M059J (cell line): ENCODE data around the gene GRIN1. TPM values are rescaled to one million over a fixed set of nuclear protein-coding genes. Genes with fewer than 3 reads are reported as not detected.

Source experiments
- DNase-seq: peaks from one replicate; pipeline ENCODE4 v3.0.0-alpha.2; 2012; ENCODE audit warnings: low read depth
- total RNA-seq: library from RNA; depleted of rRNA; stranded (reverse); fragments of >200 nt; shearing (Covaris generic); gene quantifications from 2 replicates; pipeline ENCODE4 v1.2.3, GENCODE V29; 2014

The GRIN1 gene
- total RNA-seq, 1 experiment from 2014 or later, result not detected

DNA sequence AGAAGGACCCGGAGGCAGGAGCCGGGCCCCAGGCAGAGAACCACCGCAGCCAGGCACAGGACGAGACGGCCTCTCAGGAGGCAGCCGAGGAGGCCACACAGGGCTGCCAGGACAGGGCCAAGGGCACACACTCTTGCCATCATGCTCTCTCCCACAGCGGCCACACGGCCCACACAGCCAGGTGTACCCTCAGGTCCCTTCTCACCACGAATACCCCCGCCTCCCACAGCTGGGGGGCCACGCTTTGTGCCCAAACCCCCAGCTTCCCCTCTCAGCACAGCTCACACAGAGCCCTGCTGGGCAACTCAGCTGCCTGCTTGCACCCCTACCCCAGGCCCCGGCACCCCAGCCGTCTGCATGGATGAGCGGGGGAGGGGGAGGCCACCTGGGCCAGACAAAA is 54.8 kb downstream of the GRIN1 start:
- no peak for DNase-seq

DNA sequence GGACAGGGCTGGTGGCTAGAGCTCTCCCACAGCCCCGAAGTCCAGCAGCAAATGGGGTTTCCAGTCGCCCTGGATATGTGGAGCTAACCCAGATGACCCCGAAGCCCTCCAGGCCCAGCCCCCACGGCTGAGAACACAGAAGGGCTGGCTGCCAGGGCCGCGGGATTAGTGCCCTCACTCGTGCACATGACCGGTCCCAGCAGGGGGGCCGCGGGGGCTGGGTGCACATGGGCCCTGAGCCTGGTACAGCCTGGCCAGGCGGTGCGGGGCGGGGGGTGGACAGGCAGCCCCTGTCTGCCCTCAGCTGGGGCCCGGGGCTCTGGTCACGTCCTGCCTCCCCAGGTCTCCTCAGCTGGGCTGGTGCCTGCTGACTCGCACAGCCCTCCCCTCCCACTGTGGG is 55.4 kb downstream of the GRIN1 start:
- DNase-seq, result no peak

DNA sequence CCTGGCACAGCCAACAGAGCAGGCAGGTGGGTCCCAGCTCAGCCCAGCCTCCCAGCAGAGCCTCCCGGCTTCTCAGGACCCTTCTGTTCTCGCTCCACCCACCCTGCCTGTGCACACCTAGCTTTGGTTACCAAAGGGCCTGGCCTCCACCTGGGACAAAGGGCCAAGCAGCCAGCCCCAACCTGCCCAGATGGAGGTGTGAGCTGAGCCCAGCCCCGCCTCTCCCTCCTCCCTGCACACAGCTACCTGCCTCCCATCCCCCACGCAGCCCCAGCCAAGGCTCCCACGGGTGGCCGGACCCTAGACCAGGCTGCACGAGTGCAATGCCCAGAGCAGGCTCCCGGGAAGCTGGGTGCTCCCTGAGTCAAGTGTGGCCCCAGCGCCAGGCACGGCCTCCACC is 56.0 kb downstream of the GRIN1 start:
- no peak for DNase-seq

DNA sequence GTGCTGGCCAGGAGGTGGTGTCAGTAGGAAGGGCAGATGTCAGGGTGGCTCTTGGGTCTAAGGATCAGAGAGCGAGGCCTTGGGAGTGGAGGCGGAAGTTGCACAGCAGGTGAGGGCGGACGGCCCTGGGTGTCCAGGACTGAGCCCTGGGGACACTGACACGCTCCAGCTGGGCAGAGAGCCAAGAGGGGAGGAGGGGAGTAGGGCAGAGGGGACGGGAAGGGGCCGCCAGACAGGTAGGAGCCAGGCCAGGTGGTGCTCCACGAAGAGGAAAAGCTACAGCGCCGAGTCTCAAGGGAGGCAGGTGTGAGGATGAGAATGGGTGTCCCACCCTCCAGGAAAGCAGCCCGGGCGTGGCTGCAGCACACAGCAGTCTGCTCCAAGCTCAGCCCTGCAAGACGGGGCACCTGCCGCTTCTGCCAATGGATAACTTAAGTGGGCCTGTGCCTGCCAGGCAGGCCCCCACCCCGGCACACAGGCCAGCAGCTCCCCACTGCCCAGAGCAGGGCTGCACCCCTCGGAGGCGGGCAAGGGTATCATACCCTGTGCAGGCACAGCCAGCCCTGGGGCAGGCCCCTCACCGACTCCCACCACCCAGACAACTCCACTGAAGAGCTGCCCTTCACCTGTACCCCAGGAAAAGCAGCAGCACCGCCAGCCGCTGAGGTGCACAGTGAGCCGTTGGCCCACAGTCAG is 56.7 kb downstream of the GRIN1 start:
- DNase-seq, result no peak

DNA sequence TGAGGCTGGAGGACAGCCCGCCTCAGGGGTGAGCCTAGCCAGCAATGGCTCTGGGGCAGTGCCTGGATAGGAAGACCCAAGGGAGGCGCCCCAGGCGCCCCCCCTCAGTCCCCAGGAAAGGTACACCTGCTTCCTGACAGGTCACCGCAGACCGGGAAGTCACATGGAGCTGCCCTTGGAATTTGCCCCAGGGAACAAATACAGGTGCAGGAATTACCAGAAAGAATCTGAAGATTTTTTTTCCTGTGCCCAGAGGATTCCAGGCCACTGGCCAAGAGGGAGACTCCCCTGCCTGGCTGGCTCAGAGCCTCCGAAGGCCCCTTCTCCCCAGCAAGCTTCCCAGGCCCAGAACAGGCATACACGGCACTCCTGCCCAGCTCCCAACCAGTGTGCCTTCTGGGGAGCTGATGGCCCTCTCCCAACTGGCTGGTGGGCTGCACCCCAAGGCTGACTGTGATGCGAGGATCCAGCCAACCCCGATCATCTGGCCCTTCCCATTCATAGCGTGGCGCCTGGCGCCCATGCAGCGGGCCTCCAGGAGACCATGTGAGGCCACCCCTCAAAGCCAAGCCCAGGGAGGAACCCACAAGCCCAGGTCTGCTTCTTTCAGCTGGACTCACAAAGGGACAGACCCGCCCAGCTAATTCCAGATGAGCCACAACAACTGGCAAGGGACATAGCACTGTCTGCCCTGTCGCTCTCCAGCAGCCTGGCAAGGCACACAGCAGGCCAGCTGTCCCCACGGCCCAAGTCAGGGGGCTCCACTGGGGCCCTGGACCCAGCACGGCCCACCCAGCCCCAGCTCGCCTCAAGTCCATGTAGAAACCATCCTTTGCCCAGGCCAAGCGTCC is 59.3 kb downstream of the GRIN1 start:
- DNase-seq, result peak; percentile 63

DNA sequence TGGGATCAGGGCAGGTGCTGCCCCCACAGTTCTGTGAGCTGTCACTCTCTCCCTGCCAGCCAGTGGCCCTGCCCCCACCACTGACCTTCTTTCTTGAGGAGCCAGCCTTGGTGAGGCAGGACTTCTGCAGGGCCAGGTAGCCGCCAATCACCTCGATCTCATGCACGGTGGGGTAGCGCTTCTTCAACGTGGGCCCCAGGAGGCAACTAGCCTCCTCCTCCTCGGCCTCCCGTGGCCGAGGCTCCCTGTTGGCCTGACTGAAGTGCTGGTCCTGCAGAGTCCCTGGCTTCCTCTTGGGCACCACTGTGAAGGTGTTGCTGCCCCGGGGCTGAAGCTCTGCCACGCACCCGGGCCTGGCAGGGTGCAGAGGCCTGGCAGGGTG is 59.9 kb downstream of the GRIN1 start:
- no peak for DNase-seq

DNA sequence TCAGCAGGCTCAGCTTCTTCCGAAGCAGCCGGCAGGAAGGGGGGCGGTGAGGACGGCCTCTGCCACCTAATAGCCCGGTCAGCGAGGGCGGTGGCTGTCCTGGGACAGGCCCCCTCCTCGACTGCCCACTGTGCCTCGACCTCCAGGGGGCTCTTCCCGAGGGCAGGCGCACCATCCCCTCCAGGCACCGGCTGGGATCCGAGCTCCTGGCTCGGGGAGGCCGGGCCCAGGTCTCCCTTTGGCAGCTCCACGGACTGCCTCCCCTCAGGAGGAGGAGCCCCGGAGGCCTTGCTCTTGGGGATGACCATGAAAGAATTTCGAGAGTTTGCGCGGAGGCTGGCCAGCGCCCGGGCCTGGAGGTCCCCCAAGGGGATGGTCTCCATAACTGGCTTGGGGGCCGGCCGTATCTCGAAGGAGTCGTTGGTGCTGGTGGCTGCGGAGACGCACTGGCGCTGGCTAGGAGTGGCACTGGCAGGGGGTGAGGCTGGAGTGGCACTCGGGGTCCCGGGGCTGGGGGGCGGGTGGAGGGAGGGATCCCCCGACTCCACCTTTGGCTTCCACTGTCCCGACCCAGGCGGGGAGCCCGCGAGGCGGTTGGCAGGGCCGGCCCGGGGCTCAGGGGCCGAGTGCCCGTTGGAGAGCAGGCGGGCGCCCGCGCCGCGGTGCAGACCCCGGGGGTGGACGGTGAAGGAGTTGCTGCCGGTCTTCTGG is 60.6 kb downstream of the GRIN1 start:
- no peak for DNase-seq

DNA sequence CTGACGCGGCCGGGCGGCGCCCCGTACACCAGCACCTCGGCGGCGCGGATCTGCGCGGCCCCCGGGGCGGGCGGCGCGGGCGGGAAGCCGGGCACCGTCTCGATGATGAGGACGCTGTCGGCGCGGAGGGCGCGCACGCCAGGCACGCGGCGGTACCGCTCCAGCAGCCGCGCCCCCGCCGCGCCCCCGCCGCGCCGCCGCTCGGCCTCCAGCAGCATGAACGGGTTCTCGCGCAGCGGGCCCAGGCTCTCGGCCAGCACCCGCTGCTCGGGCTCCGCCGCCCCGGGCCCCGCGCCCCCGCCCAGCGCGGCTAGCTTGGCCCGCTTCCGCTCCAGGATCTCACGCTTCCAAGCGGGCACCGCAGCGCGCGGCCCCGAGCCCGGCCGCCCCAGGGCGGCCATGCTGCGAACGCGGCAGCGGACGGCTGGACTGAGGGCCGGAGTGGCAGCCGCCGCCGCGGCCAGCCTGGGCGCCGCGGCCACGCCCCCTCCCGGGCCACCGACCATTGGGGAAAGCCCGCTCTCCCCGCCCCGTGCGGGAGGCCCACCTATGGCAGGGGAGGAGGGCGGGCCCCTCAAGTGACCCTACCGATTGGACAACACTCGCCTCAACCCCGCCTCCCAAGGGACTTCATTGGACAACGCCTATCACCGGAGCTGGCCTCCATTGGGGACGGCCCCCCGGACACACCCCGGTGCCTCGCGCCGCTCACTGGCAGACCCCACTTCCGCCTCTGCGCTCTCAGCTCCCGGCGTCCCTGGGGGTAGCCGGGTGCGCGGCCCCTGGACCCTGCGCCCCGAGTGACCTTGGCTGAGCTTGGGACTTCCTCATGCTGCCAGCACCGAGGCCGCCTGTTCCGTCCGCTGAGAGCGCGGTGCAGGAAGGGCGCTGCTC is 61.6 kb downstream of the GRIN1 start, which contains the start of gene TPRN:
TPRN (minus strand) TSS at position 431 of the 894 bp plus-strand sequence; CDS start at position 401, 30 bp downstream.
- DNase-seq, result peak; percentile 99

DNA sequence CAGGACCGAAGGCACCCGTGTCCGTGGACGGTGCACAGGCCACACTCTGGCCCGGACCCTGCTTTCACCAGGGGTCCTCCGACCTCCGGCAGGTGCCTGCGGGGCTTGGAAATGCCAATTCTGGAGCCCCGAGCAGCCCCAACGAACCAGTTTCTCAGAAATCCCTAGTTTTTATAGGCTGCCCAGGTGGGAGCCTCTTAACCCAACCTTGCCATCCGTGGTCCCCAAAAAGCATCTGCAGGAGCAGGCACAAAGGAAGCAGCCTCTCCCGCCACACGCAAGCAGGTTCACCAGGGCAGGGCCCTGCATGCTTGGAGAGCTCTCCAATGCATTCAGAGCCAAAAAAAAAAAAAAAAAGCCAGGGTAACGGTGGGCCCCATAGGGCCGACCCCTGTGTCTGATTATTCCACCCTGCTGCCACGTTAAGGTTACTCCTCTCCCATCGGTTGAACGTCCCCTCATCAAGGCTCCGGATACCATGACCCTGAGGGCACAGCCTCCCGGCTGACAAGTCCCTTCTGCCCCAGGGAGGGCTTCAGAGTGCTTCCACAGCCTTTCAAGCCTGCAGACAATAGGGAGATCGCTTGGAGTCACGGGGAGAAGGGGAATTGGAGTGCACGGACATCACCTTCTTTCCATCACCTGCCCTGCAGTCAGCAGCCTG is 62.4 kb downstream of the GRIN1 start:
- DNase-seq, result no peak

DNA sequence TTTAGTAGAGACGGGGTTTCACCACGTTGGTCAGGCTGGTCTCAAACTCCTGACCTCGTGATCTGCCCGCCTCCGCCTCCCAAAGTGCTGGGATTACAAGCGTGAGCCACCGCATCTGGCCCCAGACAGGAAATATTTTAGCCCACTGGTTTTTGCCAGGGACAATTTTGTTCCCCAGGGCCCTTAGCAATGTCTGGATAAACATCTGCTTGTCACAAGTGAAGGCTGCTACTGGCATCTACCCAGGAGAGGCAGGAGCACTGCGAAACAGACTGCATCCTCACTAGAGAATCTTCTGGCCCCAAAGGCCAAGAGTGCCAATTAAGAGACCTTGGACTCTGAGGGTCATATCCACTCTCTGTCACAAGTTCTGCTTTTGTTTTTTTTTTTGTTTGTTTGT is 64.0 kb downstream of the GRIN1 start:
- no peak for DNase-seq

DNA sequence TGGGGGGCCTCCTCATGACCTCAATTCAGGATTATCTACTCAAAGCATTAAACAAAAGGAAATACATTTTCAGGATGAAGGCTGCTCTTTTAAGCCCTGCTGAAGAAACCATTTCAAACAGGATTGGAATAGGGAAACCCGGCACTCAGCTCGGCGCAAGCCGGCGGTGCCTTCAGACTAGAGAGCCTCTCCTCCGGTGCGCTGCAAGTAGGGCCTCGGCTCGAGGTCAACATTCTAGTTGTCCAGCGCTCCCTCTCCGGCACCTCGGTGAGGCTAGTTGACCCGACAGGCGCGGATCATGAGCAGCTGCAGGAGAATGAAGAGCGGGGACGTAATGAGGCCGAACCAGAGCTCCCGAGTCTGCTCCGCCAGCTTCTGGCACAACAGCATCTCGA is 65.8 kb downstream of the GRIN1 start:
- no peak for DNase-seq

DNA sequence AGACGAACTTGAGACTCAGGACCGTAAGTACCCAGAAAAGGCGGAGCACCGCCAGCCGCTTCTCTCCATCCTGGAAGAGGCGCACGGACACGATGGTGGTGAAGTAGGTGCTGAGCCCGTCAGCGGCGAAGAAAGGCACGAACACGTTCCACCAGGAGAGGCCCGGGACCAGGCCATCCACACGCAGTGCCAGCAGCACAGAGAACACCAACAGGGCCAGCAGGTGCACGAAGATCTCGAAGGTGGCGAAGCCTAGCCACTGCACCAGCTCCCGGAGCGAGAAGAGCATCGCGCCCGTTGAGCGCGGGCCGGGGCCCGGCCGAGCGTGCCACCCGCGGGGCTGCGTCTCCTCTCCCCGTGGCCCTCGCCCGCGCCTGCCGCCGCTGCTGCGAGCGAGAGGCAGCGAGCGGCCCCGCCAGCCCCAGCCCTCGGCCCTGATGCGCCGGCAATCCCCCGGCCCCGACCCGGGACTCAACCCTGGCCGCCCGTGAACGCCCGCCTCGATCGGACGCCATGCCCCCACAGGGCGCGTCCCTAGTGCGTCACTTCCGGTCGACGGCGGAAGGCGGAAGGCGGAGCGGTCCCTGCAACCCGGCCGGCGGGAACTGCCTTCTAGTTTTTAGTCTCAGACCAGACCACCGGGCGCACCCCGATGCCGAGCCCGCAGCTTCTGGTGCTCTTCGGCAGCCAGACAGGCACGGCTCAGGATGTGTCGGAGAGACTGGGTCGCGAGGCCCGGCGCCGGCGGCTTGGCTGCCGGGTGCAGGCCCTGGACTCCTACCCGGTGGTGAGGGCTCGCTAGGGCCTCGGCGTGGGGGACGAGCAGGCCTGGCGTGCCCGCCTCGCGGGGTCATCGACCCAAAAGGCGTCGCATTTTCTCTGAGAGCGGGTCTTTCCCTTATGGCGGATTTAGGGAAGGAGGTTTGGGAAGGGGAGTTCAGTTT is 66.4 kb downstream of the GRIN1 start, which contains the start of the genes NDOR1 and TMEM203:
NDOR1 (plus strand) TSS at position 575 of the 944 bp plus-strand sequence; CDS start at position 653, 78 bp downstream.
TMEM203 (minus strand) TSS at position 523 of the 944 bp plus-strand sequence; CDS start at position 289, 234 bp downstream.
- DNase-seq, result peak; percentile 84

DNA sequence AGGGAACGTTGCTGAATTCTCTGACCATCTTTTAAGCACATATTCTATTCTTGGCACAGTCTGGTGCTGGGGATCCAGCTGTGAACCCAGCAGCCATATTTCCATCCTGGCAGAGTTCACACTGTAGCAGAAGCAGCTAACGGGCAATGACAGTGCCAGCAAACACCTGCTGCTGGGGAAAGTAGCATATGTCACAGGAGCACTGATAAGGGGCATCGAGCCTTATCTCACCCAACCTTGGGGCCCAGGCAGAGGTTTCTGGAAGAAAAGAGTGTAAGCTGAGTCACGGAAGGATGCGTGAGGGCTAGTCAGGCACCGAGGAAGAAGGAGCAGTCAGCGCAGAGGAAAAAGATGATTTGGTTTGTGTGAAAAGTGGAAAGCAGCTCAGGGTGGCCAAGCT is 67.6 kb downstream of the GRIN1 start:
- DNase-seq, result no peak

DNA sequence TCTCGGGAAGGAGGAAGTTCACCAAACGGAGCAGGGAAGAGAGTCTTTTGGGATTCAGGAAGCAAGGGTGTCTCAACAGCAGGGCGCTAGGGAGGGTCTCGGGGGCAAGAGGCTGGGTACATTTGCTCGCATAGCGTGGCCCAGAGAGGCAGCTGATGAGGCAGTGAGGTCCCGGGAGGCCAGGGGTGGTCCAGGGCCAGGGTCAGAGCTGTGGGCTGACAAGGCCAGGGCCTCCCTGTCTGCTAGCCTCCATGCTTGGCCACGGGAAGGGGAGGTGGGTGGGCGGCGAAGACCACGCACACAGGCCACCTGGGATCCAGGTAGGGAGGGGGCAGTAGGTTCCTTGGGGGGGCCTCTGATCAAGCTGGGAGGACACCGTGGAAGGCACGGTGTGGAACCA is 72.6 kb downstream of the GRIN1 start:
- no peak for DNase-seq

DNA sequence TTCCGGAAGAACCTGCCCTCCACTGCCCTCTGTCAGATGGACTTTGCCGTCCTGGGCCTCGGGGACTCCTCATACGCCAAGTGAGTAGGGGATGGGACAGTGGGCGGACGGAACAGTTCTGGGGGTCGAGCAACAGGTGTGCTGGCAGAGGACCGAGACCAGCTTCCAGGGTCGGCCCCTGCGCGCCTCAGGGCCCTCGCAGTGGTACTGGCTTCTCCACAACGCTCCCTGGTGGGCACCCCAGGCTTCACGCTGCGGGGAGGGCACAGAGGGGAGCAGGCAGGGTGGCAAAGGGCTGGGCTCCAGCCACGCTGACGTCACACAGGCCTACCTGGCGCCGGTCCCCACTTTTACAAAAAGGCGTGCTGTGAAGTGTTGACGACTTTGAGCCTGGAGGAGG is 73.6 kb downstream of the GRIN1 start:
- DNase-seq, result no peak

DNA sequence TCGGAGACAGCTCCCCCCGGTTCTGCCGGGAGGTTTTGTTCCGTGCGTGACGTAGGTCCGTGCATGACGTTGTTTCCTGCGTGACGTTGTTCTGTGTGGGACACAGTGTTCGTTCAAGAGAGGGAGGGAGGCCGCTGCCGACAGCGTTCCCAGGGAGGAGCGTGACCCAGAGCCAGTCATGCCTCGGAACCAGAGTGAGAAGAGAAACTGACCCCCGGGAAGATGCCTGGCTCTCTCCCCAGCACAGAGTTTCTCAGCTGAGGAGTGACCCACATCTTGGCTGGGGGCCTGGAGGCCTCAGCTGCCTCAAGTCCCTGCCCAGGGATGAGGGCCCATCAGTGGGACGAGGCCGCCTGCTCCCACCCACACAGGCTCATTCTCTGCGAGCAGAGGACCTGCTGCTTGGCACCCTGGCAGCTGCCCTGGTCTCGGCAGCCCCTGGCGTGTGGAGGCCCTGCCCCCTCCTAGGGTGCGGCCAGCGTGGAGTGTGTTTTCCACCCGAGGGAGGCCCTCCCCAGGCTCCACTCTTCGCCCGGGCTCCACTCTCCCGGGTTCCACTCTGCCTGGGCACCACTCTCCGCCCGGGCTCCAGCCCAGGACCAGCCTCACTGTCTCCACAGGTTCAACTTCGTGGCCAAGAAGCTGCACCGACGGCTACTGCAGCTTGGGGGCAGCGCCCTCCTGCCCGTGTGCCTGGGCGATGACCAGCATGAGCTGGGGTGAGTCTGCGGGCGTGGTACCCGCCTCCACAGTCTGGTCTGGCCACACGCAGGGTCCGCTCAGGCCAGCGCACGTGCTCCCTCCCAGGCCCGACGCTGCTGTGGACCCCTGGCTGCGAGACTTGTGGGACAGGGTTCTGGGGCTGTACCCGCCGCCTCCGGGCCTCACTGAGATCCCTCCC is 74.5 kb downstream of the GRIN1 start:
- no peak for DNase-seq

DNA sequence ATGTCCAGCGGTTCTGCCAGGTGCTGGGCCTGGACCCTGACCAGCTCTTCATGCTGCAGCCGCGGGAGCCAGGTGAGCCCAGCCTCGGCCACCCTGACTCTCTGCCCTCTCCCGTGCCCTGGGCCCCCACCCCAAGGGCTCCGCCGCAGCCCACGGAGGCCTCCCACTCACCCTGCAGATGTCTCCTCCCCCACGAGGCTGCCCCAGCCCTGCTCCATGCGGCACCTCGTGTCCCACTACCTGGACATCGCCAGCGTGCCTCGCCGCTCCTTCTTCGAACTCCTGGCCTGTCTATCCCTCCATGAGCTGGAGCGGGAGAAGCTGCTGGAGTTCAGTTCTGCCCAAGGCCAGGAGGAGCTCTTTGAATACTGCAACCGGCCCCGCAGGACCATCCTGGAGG is 75.7 kb downstream of the GRIN1 start:
- no peak for DNase-seq

DNA sequence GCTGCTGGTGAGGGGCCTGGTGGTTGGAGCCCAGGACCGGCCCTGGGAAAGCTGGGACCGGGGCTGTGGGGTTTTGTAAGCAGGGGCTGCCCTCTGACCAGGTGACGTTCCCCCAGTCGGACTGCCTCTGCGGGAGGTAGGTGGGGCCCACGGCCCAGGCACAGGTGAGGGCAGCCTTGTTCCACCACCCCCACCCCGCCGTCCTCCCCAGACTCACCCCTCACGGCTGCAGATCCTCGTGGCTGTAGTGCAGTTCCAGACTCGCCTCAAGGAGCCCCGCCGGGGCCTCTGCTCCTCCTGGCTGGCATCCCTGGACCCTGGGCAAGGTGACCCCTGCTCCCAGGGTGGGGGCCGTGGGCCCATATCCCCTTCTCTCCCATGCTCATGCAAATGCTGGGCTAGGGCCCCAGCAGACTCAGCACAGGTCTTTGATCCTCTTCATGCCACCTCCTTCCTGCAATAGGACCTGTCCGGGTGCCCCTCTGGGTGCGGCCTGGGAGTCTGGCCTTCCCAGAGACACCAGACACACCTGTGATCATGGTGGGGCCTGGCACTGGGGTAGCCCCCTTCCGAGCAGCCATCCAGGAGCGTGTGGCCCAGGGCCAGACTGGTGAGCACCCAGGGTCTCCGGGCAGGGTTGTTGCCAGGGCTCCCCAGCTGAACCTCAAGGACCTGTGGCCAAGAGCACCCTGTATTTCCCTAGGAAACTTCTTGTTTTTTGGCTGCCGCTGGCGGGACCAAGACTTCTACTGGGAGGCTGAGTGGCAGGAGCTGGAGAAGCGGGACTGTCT is 76.4 kb downstream of the GRIN1 start:
- DNase-seq, result no peak
